Measurements from ENCODE around the gene NACC2. TPM values are rescaled to one million over a fixed set of nuclear protein-coding genes. Genes with fewer than 3 reads are reported as not detected.

The NACC2 gene
- polyA plus RNA-seq, 4 donors: 4.9 to 10.1 (median 8.0) TPM

- Histone ChIP-seq H3K36me3 (ENCODE audit: control insufficient read depth in 3 of 3, insufficient read depth in 2 of 3, low read depth in 1 of 3, low read length in 3 of 3) (peaks cover 0 to 26% (median 0%) of the 10 kb centered on the region in 3 donors), H3K4me1 (ENCODE audit: control insufficient read depth in 3 of 3, insufficient read depth in 2 of 3, low read depth in 1 of 3, low read length in 2 of 3) (peaks cover 0 to 41% (median 0%) of the 10 kb centered on the region in 3 donors), H3K27me3 (ENCODE audit: control insufficient read depth in 3 of 3, insufficient read depth in 3 of 3, low read length in 3 of 3) (peaks cover 0 to 10% (median 0%) of the 10 kb centered on the region in 3 donors), H3K27ac (ENCODE audit: low read depth in 1 of 3, low read length in 2 of 3) (peak overlapping the region; percentile 72 to 90 (median 83)), H3K9me3 (ENCODE audit: control insufficient read depth in 2 of 2, insufficient read depth in 1 of 2, low read depth in 1 of 2, low read length in 1 of 2) (no peaks in the 10 kb centered on the region), H3K4me3 (ENCODE audit: low read depth in 1 of 3, low read length in 3 of 3) (peak overlapping the region; percentile 74 to 95 (median 80))
- WGBS, 3 donors: 2 to 10% (median 7%) methylated on average over 56 to 74 of the region's 74 CpGs
- peak; percentile 65 to 86 for DNase-seq
- no peak for FAIRE-seq
Observed at GRCh38 chr9:136093995-136094881, 851 bp downstream of the NACC2 start.

- 24 to 42% (median 41%) methylated on average over 13 to 16 of the region's 16 CpGs for WGBS, 3 donors
- H3K4me3 ChIP-seq (ENCODE audit: low read depth in 1 of 3, low read length in 3 of 3): peak overlapping the region; percentile 20 to 95 (median 80)
- H3K27ac ChIP-seq (ENCODE audit: low read depth in 1 of 3, low read length in 2 of 3): peak overlapping the region in 2 of 3 donors; percentile 72 to 90
- peaks cover 0 to 7% (median 0%) of the 10 kb centered on the region in 3 donors for H3K27me3 ChIP-seq (ENCODE audit: control insufficient read depth in 3 of 3, insufficient read depth in 3 of 3, low read length in 3 of 3)
- H3K4me1 ChIP-seq (ENCODE audit: control insufficient read depth in 3 of 3, insufficient read depth in 2 of 3, low read depth in 1 of 3, low read length in 2 of 3): peaks cover 0 to 39% (median 0%) of the 10 kb centered on the region in 3 donors
- peak; percentile 37 to 59 for DNase-seq
- H3K36me3 ChIP-seq (ENCODE audit: control insufficient read depth in 3 of 3, insufficient read depth in 2 of 3, low read depth in 1 of 3, low read length in 3 of 3): peaks cover 0 to 32% (median 0%) of the 10 kb centered on the region in 3 donors
- no peak for FAIRE-seq
- H3K9me3 ChIP-seq (ENCODE audit: control insufficient read depth in 2 of 2, insufficient read depth in 1 of 2, low read depth in 1 of 2, low read length in 1 of 2): no peaks in the 10 kb centered on the region
Observed at GRCh38 chr9:136093346-136093986, 1.6 kb downstream of the NACC2 start.

DNA sequence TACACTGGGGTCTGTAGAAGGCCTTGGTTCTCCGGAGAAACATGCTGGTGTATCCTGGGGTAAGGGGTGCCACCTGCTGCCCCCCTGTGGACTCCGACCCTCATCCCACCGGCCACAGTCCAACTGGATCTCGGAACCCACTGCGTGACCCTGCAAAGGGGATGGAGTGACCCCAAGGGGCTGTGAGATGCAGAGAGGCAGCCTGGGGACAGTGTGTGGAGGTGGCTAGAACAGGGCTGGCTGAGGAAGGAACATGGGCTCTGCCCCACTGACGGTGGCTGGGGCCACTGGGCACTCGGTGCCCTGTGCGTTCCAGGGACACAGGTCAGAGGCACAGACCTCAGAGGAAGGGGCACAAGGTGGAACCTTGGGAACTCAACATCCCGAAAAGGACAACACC lies 2.3 kb downstream of the NACC2 start:
- H3K4me1 ChIP-seq (ENCODE audit: control insufficient read depth in 3 of 3, insufficient read depth in 2 of 3, low read depth in 1 of 3, low read length in 2 of 3): peaks cover 0 to 39% (median 0%) of the 10 kb centered on the region in 3 donors

GRCh38 chr9:136092353-136092650 lies 2.8 kb downstream of the NACC2 start:
- FAIRE-seq: no peak
- 79 to 85% (median 85%) methylated on average over 9 to 10 of the region's 10 CpGs for whole genome bisulfite sequencing, 3 donors

More for the DNA sequence above, 2.3 kb downstream of the NACC2 start:
- Histone ChIP-seq H3K9me3 (ENCODE audit: control insufficient read depth in 2 of 2, insufficient read depth in 1 of 2, low read depth in 1 of 2, low read length in 1 of 2) (no peaks in the 10 kb centered on the region), H3K27me3 (ENCODE audit: control insufficient read depth in 3 of 3, insufficient read depth in 3 of 3, low read length in 3 of 3) (peaks cover 0 to 4% (median 0%) of the 10 kb centered on the region in 3 donors), H3K4me3 (ENCODE audit: low read depth in 1 of 3, low read length in 3 of 3) (peak overlapping the region in 1 of 3 donors; percentile 95), H3K36me3 (ENCODE audit: control insufficient read depth in 3 of 3, insufficient read depth in 2 of 3, low read depth in 1 of 3, low read length in 3 of 3) (peaks cover 0 to 36% (median 0%) of the 10 kb centered on the region in 3 donors), H3K27ac (ENCODE audit: low read depth in 1 of 3, low read length in 2 of 3) (no peak overlapping the region)
- FAIRE-seq (no peak), DNase-seq (no peak)
- whole genome bisulfite sequencing, 3 donors: 72 to 87% (median 72%) methylated on average over 9 of the region's 9 CpGs

DNA sequence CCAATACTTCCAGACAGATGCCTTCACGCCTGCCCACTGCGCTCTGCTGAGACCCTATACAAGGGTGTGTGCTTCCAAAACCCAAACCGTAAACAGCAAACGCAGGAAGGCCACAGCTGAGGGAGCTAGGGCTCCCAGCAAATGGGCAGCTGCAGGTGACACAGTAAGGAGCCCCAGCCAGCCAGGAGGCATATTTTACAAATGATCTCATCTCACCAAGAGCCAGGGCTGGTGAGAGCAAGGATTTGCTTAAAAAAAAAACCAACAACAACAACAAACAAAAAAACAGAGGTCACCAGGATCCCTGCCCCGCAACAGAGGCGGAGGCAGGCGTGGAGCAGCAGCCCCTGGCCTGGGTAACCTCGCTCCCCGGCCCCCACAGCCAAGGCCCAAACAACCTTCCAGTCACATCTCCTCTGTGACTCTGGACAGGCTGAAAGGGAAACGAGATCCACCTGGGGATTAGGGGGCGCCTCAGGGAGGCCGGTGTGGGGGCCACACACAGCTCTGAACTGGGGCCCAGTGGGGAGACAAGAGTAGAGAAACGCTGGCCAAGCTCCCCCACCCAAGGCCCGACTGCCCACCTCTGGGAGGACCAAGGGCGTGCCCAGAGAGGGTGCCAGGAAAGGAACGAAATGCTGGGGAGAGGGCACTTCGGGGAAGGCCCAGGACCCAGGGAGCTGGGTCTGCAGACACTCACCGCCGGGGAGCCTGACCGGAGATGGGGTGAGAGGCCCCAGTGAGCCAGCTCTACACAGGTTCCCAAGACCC lies 3.3 kb downstream of the NACC2 start:
- WGBS, 3 donors: 80 to 84% (median 83%) methylated on average over 19 to 20 of the region's 20 CpGs
- Histone ChIP-seq H3K27me3 (ENCODE audit: control insufficient read depth in 3 of 3, insufficient read depth in 3 of 3, low read length in 3 of 3) (peaks cover 0 to 2% (median 0%) of the 10 kb centered on the region in 3 donors), H3K27ac (ENCODE audit: low read depth in 1 of 3, low read length in 2 of 3) (peak overlapping the region in 1 of 3 donors; percentile 4), H3K4me1 (ENCODE audit: control insufficient read depth in 3 of 3, insufficient read depth in 2 of 3, low read depth in 1 of 3, low read length in 2 of 3) (peaks cover 0 to 39% (median 0%) of the 10 kb centered on the region in 3 donors), H3K9me3 (ENCODE audit: control insufficient read depth in 2 of 2, insufficient read depth in 1 of 2, low read depth in 1 of 2, low read length in 1 of 2) (no peaks in the 10 kb centered on the region), H3K36me3 (ENCODE audit: control insufficient read depth in 3 of 3, insufficient read depth in 2 of 3, low read depth in 1 of 3, low read length in 3 of 3) (peaks cover 0 to 42% (median 0%) of the 10 kb centered on the region in 3 donors), H3K4me3 (ENCODE audit: low read depth in 1 of 3, low read length in 3 of 3) (no peak overlapping the region)
- DNase-seq: no peak
- FAIRE-seq: no peak

More at GRCh38 chr9:136092353-136092650, 2.8 kb downstream of the NACC2 start:
- no peak for DNase-seq
- peaks cover 0 to 2% (median 0%) of the 10 kb centered on the region in 3 donors for H3K27me3 ChIP-seq (ENCODE audit: control insufficient read depth in 3 of 3, insufficient read depth in 3 of 3, low read length in 3 of 3)
- no peak overlapping the region for H3K27ac ChIP-seq (ENCODE audit: low read depth in 1 of 3, low read length in 2 of 3)
- H3K4me3 ChIP-seq (ENCODE audit: low read depth in 1 of 3, low read length in 3 of 3): no peak overlapping the region
- H3K4me1 ChIP-seq (ENCODE audit: control insufficient read depth in 3 of 3, insufficient read depth in 2 of 3, low read depth in 1 of 3, low read length in 2 of 3): peaks cover 0 to 39% (median 0%) of the 10 kb centered on the region in 3 donors
- H3K9me3 ChIP-seq (ENCODE audit: control insufficient read depth in 2 of 2, insufficient read depth in 1 of 2, low read depth in 1 of 2, low read length in 1 of 2): no peaks in the 10 kb centered on the region
- H3K36me3 ChIP-seq (ENCODE audit: control insufficient read depth in 3 of 3, insufficient read depth in 2 of 3, low read depth in 1 of 3, low read length in 3 of 3): peaks cover 0 to 39% (median 0%) of the 10 kb centered on the region in 3 donors

GRCh38 chr9:136090768-136091581 lies 4.1 kb downstream of the NACC2 start:
- 74 to 79% (median 76%) methylated on average over 22 of the region's 22 CpGs for WGBS, 3 donors
- no peak for FAIRE-seq
- DNase-seq: no peak
- Histone ChIP-seq H3K36me3 (ENCODE audit: control insufficient read depth in 3 of 3, insufficient read depth in 2 of 3, low read depth in 1 of 3, low read length in 3 of 3) (peaks cover 0 to 47% (median 0%) of the 10 kb centered on the region in 3 donors), H3K4me3 (ENCODE audit: low read depth in 1 of 3, low read length in 3 of 3) (no peak overlapping the region), H3K9me3 (ENCODE audit: control insufficient read depth in 2 of 2, insufficient read depth in 1 of 2, low read depth in 1 of 2, low read length in 1 of 2) (no peaks in the 10 kb centered on the region), H3K4me1 (ENCODE audit: control insufficient read depth in 3 of 3, insufficient read depth in 2 of 3, low read depth in 1 of 3, low read length in 2 of 3) (peaks cover 0 to 36% (median 0%) of the 10 kb centered on the region in 3 donors), H3K27me3 (ENCODE audit: control insufficient read depth in 3 of 3, insufficient read depth in 3 of 3, low read length in 3 of 3) (no peaks in the 10 kb centered on the region), H3K27ac (ENCODE audit: low read depth in 1 of 3, low read length in 2 of 3) (peak overlapping the region in 2 of 3 donors; percentile 17 to 28)

- Histone ChIP-seq H3K4me1 (ENCODE audit: control insufficient read depth in 3 of 3, insufficient read depth in 2 of 3, low read depth in 1 of 3, low read length in 2 of 3) (peaks cover 0 to 32% (median 0%) of the 10 kb centered on the region in 3 donors), H3K27me3 (ENCODE audit: control insufficient read depth in 3 of 3, insufficient read depth in 3 of 3, low read length in 3 of 3) (no peaks in the 10 kb centered on the region), H3K27ac (ENCODE audit: low read depth in 1 of 3, low read length in 2 of 3) (peak overlapping the region in 2 of 3 donors; percentile 3 to 30), H3K36me3 (ENCODE audit: control insufficient read depth in 3 of 3, insufficient read depth in 2 of 3, low read depth in 1 of 3, low read length in 3 of 3) (peaks cover 0 to 47% (median 0%) of the 10 kb centered on the region in 3 donors), H3K4me3 (ENCODE audit: low read depth in 1 of 3, low read length in 3 of 3) (no peak overlapping the region), H3K9me3 (ENCODE audit: control insufficient read depth in 2 of 2, insufficient read depth in 1 of 2, low read depth in 1 of 2, low read length in 1 of 2) (no peaks in the 10 kb centered on the region)
- FAIRE-seq (no peak), DNase-seq (no peak)
- WGBS, 3 donors: 70 to 84% (median 83%) methylated on average over 9 of the region's 9 CpGs
Observed at GRCh38 chr9:136090056-136090735, 4.9 kb downstream of the NACC2 start.
